T-helper 22 cell (primary cell): ENCODE data around the gene GSTA4.

ENCODE experiments used
- DNase-seq: peaks from one replicate; pipeline ENCODE4 v3.0.0-alpha.2; 2020; ENCODE audit warnings: low read depth

GSTA4 gene

DNA sequence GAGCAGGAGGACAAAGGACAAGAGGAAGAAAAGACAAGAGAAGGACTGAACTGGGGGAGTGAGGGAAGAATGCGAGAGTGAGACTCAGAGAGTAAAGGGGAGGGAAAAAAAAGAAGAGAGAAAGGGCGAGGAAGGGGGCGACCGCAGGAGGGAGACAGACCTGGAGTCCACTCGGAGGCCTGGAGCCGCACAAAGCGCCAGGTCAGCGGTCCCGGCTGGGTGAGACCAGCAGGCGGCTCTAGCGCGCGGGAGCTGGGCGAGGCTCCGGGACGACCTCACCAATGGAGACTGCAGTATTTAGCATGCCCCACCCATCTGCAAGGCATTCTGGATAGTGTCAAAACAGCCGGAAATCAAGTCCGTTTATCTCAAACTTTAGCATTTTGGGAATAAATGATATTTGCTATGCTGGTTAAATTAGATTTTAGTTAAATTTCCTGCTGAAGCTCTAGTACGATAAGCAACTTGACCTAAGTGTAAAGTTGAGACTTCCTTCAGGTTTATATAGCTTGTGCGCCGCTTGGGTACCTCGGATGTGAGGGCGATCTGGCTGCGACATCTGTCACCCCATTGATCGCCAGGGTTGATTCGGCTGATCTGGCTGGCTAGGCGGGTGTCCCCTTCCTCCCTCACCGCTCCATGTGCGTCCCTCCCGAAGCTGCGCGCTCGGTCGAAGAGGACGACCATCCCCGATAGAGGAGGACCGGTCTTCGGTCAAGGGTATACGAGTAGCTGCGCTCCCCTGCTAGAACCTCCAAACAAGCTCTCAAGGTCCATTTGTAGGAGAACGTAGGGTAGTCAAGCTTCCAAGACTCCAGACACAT is at the start of gene GSTA4:
TSS of gene GSTA4 (minus strand) at position 196 of the 824 bp plus-strand sequence. CDS start 1,041 bp downstream, outside the sequence.
- peak; percentile 82 for DNase-seq

DNA sequence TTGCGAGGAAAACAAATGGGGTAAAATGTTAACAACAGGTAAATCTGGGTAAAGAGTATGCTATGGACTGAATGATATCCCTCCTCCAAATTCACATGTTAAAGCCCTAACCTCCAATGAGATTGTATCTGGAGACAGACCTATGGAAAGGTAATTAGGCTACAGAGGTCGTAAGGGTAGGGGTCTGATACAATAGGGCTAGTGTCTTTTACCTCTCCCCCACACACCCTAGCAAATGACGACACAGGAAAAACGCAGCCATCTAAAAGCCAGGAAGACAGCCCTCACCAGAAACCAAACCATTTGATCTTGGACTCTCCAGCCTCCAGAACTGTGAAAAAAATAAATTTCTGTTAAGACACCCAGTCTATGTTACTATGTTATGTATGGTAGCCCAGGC is 49.5 kb upstream of the GSTA4 start:
- DNase-seq = no peak

DNA sequence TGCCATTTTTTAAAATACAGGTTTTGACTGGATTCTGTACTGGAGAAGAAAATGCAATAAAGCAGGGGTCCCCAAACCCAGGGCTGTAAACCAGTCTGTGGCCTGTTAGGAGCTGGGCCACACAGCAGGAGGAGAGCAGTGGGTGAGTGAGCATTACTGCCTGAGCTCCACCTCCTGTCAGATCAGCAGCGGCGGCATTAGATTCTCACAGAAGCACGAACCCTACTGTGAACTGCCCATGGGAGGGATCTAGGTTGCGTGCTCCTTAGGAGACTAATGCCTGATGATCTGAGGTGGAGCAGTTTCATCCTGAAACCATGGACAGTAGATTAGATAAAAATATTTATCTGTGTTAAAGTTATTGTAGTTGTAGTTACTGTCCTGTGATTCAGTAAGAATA is 49.0 kb upstream of the GSTA4 start:
- no peak for DNase-seq

- DNase-seq = no peak
These were observed 48.5 kb upstream of the GSTA4 start for GRCh38 chr6:53043581-53043980.

DNA sequence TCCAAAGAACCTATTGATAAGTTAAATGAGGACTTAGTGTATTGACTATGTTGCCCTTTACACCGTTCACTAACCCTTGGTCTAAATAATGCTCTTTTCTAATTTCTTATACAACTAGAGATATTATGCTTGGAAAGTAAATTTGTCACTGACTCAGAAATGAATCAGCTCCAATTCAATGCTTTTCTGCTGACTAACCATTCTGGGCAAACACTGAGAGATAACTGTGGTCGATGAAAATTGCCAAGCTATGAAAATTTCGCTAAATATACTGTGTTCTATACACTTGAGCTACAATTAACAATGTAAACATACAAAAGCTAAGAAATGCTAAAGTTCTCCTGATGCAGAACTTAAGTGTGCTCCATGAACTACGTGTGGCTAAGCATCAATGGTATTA is 47.0 kb upstream of the GSTA4 start:
- no peak for DNase-seq

GRCh38 chr6:53041356-53041755 is 46.3 kb upstream of the GSTA4 start:
- no peak for DNase-seq

DNA sequence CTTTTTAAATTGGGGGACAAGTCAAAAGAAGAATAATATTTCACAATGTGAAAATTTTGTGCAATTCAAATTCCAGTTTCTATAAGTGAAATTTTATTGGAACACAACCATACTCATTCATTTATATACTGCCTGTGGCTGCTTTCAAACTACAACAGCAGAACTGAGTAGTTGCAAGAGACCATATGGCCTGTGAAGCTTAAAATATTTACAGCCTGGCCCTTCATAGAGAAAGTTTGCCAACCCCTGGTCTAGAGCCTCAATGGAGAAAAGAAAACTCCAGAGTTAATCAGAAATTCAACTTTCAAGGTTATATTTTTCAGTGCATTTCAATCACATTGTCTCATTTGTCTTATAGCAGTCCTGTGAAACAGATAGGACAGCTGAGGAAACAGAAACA is 43.5 kb upstream of the GSTA4 start:
- DNase-seq = no peak

- DNase-seq = no peak
These were observed 43.1 kb upstream of the GSTA4 start for GRCh38 chr6:53038141-53038540.

DNA sequence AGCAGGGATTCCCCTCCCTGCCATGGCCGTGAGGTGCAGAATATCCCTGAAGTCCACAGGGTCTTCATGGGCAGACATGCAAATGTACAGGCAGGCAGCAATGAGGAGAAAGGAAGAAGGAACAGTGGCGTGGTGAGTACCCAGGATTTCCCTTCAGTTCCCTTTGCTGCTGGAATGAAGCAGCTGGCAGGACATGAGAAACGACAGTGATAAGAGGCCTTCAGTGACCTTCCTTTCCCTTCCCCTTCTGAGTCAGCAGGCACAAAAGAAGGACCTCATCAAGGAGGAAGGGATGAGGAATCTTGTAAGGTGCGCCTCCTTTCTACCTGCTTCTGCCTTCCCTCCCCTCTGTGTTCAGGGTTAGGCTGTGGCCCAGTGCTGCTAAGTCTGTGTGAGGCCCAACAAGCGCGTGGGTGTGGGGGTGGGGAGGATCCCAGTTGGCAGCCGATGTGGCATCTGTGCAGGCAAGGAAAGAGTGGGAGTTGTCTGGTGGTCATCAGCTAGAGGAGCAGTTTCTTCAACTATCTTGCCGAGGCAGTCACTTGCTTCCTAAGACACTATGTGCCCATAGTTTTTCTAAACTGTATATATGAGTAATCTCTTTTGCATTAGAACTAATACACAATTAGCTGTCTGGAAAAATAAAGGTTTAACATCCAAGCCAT is 40.6 kb upstream of the GSTA4 start:
- DNase-seq = no peak

DNA sequence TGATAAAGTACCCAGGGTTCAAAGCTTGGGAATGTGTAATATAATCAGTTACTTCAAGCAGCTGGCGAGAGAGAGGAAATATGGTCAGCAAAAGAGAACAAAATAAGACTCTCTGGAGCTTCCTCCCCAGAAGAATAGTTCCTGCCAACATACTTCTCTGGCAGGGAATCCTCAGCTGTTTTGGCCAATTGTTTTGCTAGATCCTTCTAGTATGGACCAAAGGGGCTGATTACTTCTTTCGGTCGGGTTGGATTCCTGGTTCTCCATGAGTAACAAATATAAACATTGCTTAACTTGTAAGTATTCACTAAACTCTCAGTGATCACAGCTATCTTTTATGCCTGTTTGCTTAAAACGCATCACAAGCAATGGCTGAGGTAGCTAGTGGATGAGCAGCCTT is 38.7 kb upstream of the GSTA4 start:
- no peak for DNase-seq

DNA sequence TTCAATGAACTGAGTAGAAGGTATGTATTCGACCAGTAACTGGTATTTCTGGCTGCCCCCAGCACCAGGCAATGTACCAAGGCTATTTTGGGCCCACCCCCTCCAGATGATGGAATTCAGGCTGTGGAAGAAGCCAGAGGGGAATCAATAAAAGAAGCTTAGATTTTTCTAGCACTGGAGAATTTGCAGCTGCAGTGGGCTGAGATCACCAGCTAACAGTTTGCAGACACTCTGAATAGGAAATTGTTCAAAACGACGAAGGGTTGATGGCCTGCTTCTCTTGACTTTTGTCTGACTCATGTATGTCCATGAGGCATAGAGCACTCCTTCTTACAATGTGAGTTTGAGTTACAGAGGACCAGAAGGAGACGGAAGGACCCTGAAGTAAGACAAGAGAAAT is 37.8 kb upstream of the GSTA4 start:
- no peak for DNase-seq

GRCh38 chr6:53031281-53031680 is 36.2 kb upstream of the GSTA4 start:
- no peak for DNase-seq

DNA sequence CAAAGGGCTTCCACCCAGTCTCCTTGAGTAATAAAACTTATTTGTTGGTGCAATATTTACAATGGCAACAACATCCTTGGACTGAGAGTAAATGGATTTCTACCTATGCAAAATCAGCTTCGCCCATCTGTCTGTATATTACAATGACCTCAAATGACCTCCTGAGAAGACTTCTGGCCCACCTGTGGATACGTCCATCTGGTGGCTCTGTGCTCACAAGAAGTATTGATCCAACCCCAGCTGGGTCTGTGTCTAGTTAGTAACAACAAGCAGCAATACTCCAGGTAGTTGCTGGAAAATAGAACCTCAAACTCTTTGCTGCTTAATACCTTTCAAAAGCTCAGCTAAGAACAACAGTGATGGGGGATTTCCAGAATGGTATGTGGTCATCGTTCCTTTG is 34.7 kb upstream of the GSTA4 start:
- DNase-seq = no peak

- DNase-seq = no peak
These were observed 34.2 kb upstream of the GSTA4 start for GRCh38 chr6:53029257-53029656.

GRCh38 chr6:53028467-53028866 is 33.4 kb upstream of the GSTA4 start:
- no peak for DNase-seq

DNA sequence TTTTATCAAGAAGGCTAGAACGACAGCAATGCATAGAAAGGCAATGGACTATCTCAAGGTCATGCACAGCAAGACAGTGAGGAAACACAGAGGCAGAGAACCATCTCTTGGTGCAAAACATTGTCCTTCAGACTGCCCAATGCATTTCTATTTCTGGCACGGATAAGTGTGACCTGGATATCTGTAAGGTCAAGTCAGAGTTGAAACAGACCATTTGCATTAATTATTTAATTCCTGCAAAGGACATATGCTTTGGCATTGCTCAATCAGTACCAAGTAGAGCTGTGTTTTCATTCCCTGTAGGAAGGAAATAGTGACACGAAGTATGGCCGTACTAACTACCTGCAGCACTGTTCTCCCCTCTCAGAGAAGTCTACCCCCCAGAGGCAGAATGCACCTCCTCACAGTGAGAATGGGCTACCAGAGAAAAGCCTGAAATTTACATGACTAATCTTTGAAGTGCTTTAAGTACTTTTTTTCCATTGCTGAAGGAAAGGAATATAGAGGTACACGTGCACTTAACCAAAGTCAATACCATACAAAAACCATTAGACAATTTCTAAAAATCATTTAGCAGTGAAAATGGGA is 32.1 kb upstream of the GSTA4 start:
- DNase-seq = no peak

- no peak for DNase-seq
These were observed 31.4 kb upstream of the GSTA4 start for GRCh38 chr6:53026526-53026925.

GRCh38 chr6:53023323-53023722 is 28.2 kb upstream of the GSTA4 start:
- DNase-seq = no peak

DNA sequence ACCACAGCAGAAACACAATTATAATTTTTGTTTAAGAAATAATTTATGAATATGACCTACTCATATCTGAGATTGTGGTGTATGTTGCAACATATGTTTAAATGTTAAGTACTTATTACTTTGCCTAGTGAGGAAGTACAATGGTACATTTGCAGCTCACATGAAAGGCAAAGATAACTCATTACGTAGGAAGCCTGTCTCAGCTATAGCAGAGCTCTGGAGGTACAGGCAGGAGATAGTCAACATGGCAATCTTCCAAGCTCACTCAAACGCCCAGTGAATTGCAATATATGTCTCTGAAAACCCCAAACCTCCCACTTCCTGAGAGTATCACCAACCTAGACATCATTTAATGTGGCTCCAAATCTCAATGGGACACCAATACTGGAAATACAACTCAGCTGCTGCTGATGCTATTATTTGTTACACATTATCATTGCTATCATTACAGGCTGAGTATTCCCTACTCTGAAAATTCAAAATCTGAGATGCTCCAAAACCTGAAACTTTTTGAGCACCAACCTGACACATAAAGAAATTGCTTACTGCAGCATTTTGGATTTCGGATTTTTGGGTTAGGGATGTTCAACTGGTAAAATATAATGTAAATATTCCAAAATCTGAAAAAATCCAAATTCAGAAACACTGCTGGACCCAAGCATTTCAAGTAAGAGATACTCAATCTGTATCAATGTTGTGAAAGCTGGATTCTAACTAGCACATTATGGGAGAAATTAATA is 25.1 kb upstream of the GSTA4 start:
- no peak for DNase-seq

DNA sequence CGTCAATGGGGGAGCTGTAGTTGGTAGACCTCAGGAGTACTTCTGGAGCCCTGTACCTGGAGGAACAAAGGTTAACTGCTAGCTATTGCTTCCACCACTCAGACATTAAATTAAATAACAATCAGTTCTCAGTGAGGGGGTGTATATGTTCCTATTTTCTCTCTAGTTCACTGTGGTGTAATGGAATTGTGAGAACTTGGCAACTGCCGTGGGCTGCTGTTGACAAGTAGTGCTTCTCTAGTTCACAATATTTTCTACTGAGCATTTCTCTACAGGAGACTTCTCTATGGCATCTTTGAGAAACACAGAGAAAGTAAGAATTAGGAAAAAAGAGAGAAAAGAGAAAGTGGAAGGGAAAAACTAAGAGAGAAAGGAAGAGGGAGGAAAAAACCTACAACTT is 23.4 kb upstream of the GSTA4 start:
- DNase-seq = no peak

GRCh38 chr6:53015486-53015885 is 20.4 kb upstream of the GSTA4 start:
- no peak for DNase-seq

DNA sequence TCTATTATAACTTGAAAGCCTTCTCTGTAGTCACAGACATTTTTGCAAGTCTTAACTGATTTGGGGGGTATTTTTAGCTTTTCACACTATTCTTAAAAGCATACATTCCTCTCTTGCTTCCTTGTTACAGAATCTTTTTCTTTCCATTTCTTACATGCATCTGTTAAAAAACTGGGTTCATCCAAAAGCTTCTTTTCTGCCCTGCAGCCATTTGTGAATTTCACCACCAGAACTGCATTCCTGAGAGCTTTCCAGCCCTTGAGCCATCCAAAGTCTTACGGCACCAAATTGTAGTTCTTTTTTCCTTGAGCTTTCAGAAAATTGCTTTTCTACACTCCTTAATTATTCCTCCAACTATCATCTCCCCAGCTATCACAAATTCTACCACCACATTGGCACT is 19.7 kb upstream of the GSTA4 start:
- no peak for DNase-seq

DNA sequence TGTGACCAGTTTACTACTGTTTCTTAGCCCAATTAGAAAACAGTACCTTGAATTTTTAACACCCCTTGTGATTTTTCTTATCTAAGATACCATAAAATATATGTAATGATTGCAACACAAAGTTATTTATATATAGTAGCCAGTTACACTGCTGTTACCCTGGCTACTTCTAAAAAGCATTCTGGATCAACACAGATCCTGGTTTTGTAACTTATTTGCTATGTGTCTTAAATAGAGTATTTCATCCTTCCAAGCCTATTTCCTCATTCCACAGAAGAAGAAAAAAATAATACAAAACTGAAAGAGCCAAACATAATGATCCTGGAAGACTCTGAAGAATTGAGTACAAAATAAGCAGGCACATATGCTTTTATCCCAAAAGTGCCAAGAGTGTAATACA is 19.0 kb upstream of the GSTA4 start:
- no peak for DNase-seq
